Stimulated activated memory B cell treated with anti-CD40 and anti-IgM and Interleukin-4, amounts not matched to agents 10 μg/mL and 1 μg/mL and 100 μg/mL, for 72 hours (primary cell): ENCODE measurements around the gene POLR2I.
"Not testable (repeated sequence)": the region's sequence is repeated elsewhere in the genome, so short reads cannot be mapped to it uniquely, and the experiment has no call there.

ENCODE experiments used
- ATAC-seq: fragments of 150-1000 bp; cut with Tn5 transposase; 2 replicates; pipeline ENCODE4 v1.10.0; 2021
- H3K27ac Mint-ChIP-seq: one replicate; pipeline ENCODE4 v1.8.0; 2022; ENCODE audit warnings: mild to moderate bottlenecking, mixed read lengths
- H3K27me3 Mint-ChIP-seq: one replicate; pipeline ENCODE4 v1.8.0; 2022; ENCODE audit warnings: mixed read lengths
- H3K36me3 Mint-ChIP-seq: one replicate; pipeline ENCODE4 v1.8.0; 2022; ENCODE audit warnings: mixed read lengths
- H3K4me1 Mint-ChIP-seq: one replicate; pipeline ENCODE4 v1.8.0; 2022; ENCODE audit warnings: mixed read lengths
- H3K4me3 Mint-ChIP-seq: one replicate; pipeline ENCODE4 v1.8.0; 2022; ENCODE audit warnings: mild to moderate bottlenecking, moderate library complexity, mixed read lengths
- H3K9me3 Mint-ChIP-seq: one replicate; pipeline ENCODE4 v1.8.0; 2022; ENCODE audit warnings: mixed read lengths

Gene POLR2I

DNA sequence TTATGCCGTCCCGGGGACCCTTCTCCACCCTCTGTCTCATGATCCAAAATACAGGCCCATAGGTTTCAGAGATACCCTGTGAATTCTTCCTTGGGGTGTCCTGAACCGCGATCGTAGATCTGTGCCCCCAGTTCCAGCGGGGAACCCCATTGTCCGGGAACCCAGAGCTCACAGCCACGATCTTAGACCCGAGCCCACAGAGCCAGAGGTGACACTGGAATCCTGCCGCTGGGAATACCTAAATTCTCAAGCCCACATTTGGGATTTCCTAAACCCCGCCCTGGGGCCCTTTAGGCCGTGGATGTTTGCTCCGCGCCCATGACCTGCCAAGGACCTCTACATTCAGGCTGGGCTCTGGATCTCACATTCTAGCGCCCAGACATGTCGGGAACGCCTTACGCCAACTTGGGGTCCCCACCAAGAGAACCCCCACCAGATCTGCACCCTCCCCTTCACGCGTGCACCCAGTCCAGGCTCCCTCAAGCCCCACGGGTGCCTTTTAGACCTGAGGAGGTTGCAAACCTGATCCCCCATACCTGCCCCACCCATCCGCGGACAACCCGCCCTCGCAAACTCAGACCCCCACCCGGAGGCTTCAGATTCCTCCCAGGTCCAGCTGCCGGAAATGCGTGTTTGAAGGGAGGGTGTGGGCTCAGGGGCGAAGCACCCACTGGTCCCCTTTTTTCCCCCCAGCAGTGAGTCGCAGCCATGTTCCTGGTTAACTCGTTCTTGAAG lies 25.8 kb upstream of the POLR2I start:
- Mint-ChIP-seq H3K36me3 (peaks cover 26% of the 10 kb centered on the region), H3K4me3 (peak overlapping the region; percentile 99), H3K9me3 (peaks cover 4% of the 10 kb centered on the region), H3K27ac (peak overlapping the region; percentile 98), H3K4me1 (peaks cover 28% of the 10 kb centered on the region), H3K27me3 (no peaks in the 10 kb centered on the region)
- peak; percentile 44 for ATAC-seq

GRCh38 chr19:36139473-36140303 lies 25.0 kb upstream of the POLR2I start, which contains the start of gene CAPNS1:
CAPNS1 (plus strand) TSS chr19:36140066; CDS start chr19:36141012, 946 bp downstream.
- peaks cover 23% of the 10 kb centered on the region for H3K36me3 Mint-ChIP-seq
- H3K4me3 Mint-ChIP-seq, result peak within 1 kb of the TSS; percentile 99
- peak; percentile 93 for ATAC-seq
- no peaks in the 10 kb centered on the region for H3K27me3 Mint-ChIP-seq
- peaks cover 28% of the 10 kb centered on the region for H3K4me1 Mint-ChIP-seq
- H3K27ac Mint-ChIP-seq, result peak within 1 kb of the TSS; percentile 98
- H3K9me3 Mint-ChIP-seq, result peaks cover 4% of the 10 kb centered on the region

DNA sequence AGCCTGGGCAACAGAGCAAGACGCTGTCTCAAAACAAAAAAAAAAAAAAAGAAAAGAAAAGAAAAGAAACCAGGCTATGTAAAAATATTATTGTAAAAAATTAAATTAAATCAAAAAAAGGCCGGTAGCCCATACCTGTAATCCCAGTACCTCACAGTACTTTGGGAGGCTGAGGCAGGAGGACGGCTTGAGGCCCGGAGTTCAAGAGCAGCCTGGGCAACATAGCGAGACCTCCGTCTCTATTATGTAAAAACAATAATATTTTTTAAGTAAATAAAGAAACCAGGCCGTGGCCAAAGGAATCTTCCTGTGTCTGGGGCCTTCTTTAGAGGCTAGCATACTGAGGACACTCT lies 24.4 kb upstream of the POLR2I start:
- Mint-ChIP-seq H3K27ac (peak overlapping the region; percentile 98), H3K36me3 (peaks cover 23% of the 10 kb centered on the region), H3K4me1 (peaks cover 28% of the 10 kb centered on the region), H3K27me3 (no peaks in the 10 kb centered on the region), H3K4me3 (peak overlapping the region; percentile 99), H3K9me3 (peaks cover 4% of the 10 kb centered on the region)
- ATAC-seq, result no peak

DNA sequence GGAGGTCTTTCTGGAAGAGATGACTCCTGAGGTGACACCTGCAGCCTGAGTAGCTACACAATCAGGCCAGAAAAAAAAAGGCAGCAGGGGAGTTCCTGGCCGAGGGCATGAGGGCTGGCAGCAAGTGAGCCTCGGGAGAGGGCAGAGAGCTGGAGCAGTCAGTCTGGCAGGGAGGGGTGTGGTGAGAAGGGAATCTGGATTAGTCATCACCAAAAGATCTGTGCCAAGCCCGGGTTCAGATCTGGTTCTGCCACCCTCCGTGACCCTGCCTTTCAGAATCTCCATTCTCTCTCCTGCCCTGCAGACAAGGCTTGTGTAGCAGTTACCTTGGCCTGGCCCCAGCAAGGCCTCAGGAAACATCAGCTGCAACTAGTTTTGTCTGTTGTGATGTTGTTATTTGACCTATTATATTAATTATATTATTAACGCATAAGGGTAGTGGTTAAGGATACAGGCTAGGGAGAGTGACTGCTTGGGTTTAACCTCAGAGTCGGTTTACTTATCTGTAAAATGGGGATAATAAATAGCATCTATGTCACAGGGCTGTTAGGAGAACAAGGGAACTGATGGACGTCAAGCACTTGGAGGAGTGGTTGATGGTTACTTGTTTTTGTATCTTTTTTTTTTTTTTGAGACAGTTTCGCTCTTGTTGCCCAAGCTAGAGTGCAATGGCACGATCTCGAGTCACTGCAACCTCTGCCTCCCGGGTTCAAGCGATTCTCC lies 22.4 kb upstream of the POLR2I start:
- Mint-ChIP-seq H3K4me3 (peak overlapping the region; percentile 62), H3K36me3 (peaks cover 13% of the 10 kb centered on the region), H3K4me1 (peaks cover 26% of the 10 kb centered on the region), H3K27ac (peak overlapping the region; percentile 60), H3K27me3 (no peaks in the 10 kb centered on the region), H3K9me3 (peaks cover 4% of the 10 kb centered on the region)
- no peak for ATAC-seq

- H3K9me3 Mint-ChIP-seq, H3K36me3 Mint-ChIP-seq, ATAC-seq, H3K4me3 Mint-ChIP-seq, H3K27ac Mint-ChIP-seq, H3K27me3 Mint-ChIP-seq: not testable (repeated sequence)
- peaks cover 21% of the 10 kb centered on the region for H3K4me1 Mint-ChIP-seq
Observed at GRCh38 chr19:36134867-36135266, 20.2 kb upstream of the POLR2I start.

DNA sequence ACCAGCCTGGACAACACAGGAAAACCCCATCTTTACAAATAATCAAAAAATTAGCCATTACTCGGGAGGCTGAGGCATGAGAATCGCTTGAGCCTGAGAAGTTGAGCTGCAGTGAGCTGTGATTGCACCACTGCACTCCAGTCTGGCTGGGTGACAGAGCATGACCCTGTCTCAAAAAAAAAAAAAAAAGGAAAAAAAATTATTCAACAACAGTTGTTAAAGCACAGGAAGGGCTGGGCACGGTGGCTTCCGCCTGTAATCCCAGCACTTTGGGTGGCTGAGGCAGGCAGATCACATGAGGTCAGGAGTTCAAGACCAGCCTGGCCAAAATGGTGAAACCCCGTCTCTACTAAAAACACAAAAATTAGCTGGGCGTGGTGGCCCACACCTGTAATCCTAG lies 16.5 kb upstream of the POLR2I start:
- H3K4me1 Mint-ChIP-seq, result peaks cover 26% of the 10 kb centered on the region
- ATAC-seq, H3K9me3 Mint-ChIP-seq, H3K4me3 Mint-ChIP-seq, H3K36me3 Mint-ChIP-seq, H3K27ac Mint-ChIP-seq, H3K27me3 Mint-ChIP-seq: not testable (repeated sequence)

DNA sequence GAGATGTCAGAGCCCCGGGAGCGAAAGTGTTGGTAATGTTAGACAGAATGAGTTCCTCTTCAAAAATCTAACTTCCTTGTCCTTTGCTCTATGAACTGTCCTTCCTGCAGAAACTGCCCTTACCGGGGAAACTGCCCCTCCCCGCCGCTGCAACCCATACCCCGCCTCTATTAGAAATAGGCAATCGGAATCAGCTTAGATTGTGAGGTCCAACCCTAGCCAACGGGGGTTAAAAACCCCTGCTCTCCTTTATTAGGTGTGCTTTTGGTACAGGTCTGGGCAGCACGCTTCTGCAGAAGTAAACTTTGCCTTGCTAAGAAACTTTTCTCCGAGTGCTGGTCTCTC lies 13.7 kb upstream of the POLR2I start:
- Mint-ChIP-seq H3K27me3 (no peaks in the 10 kb centered on the region), H3K36me3 (peaks cover 17% of the 10 kb centered on the region), H3K9me3 (no peaks in the 10 kb centered on the region), H3K4me3 (peak overlapping the region; percentile 94), H3K4me1 (peaks cover 33% of the 10 kb centered on the region), H3K27ac (peak overlapping the region; percentile 90)
- peak; percentile 41 for ATAC-seq

DNA sequence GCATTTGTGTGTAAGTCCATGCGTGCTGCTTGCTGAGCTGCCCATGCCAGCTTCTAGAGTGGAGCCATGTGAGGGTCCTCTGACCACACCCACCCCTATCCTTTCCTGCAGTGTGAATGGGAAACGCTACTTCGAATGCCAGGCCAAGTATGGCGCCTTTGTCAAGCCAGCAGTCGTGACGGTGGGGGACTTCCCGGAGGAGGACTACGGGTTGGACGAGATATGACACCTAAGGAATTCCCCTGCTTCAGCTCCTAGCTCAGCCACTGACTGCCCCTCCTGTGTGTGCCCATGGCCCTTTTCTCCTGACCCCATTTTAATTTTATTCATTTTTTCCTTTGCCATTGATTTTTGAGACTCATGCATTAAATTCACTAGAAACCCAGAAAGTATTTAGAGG lies 10.9 kb upstream of the POLR2I start:
- peaks cover 39% of the 10 kb centered on the region for H3K36me3 Mint-ChIP-seq
- H3K4me1 Mint-ChIP-seq, result peaks cover 23% of the 10 kb centered on the region
- H3K4me3 Mint-ChIP-seq, result no peak overlapping the region
- no peaks in the 10 kb centered on the region for H3K27me3 Mint-ChIP-seq
- H3K9me3 Mint-ChIP-seq, result no peaks in the 10 kb centered on the region
- peak overlapping the region; percentile 50 for H3K27ac Mint-ChIP-seq
- ATAC-seq, result no peak

DNA sequence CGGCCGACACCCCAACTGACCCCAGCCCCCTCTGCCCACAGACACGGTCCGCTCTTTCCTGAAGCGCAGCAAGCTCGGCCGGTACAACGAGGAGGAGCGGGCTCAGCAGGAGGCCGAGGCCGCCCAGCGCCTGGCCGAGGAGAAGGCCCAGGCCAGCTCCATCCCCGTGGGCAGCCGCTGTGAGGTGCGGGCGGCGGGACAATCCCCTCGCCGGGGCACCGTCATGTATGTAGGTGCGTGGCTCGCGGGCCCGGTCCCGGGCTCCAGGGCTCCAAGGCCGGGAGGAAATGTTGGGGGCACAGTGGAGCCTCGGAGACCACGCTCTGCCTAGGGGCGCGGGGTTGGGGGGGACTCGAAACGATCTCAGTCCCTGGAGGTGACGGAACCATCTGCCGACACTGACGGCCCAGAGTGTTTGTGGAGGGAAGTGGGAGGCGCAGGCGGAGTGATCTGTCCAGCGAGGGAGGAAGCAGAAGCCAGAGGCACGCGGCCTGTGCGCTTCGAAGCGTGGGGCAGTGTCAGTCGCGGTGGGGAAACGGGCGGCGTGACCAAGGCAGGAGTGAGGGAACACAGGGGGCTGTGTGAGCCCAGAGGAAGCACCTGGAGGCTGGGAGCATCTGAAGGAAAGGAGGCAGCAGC lies 6.9 kb upstream of the POLR2I start:
- Mint-ChIP-seq H3K4me3 (no peak overlapping the region), H3K36me3 (peaks cover 69% of the 10 kb centered on the region), H3K9me3 (no peaks in the 10 kb centered on the region), H3K4me1 (peaks cover 45% of the 10 kb centered on the region), H3K27me3 (no peaks in the 10 kb centered on the region), H3K27ac (no peak overlapping the region)
- ATAC-seq, result peak; percentile 6

DNA sequence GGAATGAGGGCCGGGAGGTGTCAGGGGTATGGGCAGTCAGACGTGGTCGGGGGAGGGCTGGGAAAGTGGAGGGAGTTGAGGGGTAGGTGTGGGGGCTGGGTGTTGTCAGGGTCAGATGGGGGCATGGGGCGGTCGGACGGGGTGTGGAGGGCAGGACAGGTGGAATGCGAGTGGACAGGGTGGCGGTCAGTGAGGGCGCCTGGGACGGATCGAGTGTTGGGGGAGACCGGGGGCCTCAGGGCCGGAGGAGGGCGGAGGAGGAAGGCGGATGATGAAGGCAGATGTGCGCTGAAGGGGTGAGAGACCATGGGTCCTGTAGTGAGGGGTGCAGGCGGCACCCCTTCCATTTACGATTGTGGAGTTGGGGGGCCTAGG lies 6.3 kb upstream of the POLR2I start:
- H3K27ac Mint-ChIP-seq, result no peak overlapping the region
- H3K27me3 Mint-ChIP-seq, result no peaks in the 10 kb centered on the region

DNA sequence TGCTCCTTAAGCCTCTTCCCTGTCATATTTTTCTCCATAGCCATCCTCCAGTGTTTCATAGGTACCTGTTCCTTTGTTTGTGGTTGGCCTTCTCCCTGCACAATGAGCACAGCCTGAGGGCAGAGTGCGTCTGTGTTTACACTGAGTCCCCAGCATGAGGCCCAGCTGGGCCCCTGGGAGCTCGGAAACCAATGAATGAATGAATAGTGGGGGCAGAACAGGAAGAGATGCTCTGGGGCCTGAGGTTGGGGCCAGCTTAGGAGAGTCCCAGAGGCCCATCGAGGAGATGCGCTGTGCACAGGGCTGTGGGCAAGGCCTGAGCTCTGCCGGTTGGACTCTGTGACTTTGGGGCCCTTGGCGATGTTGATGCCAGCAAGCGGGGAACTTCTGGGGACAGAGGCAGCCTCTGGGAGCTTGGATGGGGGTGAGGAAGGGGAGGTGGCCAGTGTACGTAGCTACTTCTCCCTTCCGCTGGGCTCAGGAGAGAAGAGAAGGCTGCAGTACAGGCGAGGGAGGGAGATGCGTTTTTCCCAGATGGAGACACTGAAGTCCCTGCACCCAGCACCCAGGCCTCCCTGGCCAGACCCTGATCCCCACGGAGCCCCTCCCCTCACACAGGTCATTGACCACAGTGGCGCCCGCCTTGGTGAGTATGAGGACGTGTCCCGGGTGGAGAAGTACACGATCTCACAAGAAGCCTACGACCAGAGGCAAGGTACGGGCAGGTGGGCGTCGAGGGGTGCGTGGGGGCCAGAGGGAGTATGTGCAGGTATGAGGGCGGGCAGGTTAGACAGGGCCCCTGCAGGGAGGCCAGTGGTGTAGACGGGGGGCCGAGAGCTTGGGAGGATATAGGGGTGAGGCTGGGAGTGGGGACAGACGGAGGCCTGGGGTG lies 5.7 kb upstream of the POLR2I start:
- no peak for ATAC-seq
- no peaks in the 10 kb centered on the region for H3K9me3 Mint-ChIP-seq
- no peak overlapping the region for H3K4me3 Mint-ChIP-seq
- peaks cover 47% of the 10 kb centered on the region for H3K4me1 Mint-ChIP-seq
- no peaks in the 10 kb centered on the region for H3K27me3 Mint-ChIP-seq
- peaks cover 66% of the 10 kb centered on the region for H3K36me3 Mint-ChIP-seq
- H3K27ac Mint-ChIP-seq, result peak overlapping the region; percentile 48

More for the DNA sequence above, 6.3 kb upstream of the POLR2I start:
- Mint-ChIP-seq H3K9me3 (no peaks in the 10 kb centered on the region), H3K4me1 (peaks cover 51% of the 10 kb centered on the region), H3K4me3 (no peak overlapping the region), H3K36me3 (peaks cover 72% of the 10 kb centered on the region)
- peak; percentile 37 for ATAC-seq

DNA sequence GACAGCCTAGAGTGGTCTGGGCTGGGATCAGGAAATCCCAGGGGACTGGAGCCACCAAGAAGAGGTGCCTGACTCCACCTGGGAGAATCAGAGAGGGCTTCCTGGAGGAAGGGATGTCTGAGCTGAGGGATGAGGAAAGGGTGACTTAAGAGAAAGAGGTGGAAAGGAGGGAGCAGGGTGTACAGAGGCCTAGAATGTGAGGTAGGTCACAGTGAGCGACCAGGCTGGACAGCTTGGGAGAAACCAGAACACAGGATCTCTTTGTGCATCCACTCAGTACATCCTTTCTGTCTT lies 1.6 kb upstream of the POLR2I start:
- Mint-ChIP-seq H3K9me3 (no peaks in the 10 kb centered on the region), H3K4me3 (peak overlapping the region; percentile 92), H3K27me3 (no peaks in the 10 kb centered on the region), H3K4me1 (peaks cover 67% of the 10 kb centered on the region), H3K27ac (peak overlapping the region; percentile 93), H3K36me3 (peaks cover 67% of the 10 kb centered on the region)
- ATAC-seq, result no peak

DNA sequence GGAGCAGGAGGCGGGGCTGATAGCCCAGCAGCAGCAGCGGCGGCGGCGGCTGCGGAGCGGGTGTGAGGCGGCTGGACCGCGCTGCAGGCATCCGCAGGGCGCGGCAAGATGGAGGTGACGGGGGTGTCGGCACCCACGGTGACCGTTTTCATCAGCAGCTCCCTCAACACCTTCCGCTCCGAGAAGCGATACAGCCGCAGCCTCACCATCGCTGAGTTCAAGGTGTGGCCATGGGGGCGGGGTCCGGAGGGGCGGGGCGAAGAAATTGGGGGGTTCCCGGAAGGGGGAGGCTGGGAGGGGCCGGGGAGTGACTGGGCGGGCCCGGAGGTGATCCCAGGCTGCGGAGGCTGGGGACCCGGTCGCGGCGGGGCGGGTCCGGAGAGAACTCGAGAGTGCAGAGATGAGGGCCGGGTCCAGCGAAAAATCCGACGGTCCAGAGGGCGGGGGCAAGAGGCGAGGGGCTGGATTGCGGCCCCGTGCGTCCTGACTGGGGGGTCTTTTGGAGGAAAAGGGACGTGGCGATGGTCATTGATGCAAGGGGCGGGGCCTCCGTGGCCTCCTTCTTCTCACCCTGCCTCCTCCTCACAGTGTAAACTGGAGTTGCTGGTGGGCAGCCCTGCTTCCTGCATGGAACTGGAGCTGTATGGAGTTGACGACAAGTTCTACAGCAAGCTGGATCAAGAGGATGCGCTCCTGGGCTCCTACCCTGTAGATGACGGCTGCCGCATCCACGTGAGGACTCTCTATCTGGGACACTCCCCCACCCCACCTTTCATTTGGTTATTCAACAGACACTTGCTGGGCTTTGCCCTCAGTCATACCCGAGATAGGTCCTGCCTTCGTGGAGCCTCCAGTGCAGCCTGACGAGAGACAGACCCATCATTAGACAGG lies 1.0 kb upstream of the POLR2I start, which contains the start of gene TBCB:
Gene TBCB (plus strand): TSS at position 16 of the 891 bp plus-strand sequence. CDS start 93 bp downstream, at position 109.
- ATAC-seq, result peak; percentile 80
- peak within 1 kb of the TSS; percentile 93 for H3K27ac Mint-ChIP-seq
- H3K27me3 Mint-ChIP-seq, result no peaks in the 10 kb centered on the region
- peak within 1 kb of the TSS; percentile 92 for H3K4me3 Mint-ChIP-seq
- peaks cover 62% of the 10 kb centered on the region for H3K36me3 Mint-ChIP-seq
- no peaks in the 10 kb centered on the region for H3K9me3 Mint-ChIP-seq
- peaks cover 64% of the 10 kb centered on the region for H3K4me1 Mint-ChIP-seq
